HCT116 (cell line): ENCODE measurements around the gene ZFP36L2.

Source experiments
- EZH2 ChIP-seq: fragments of 200-600 bp; sonication (generic); IDR thresholded peaks from 2 replicates; pipeline ENCODE4 v1.6.1; 2017; ENCODE audit warnings: antibody characterized with exemption, mixed run types
- FOSL1 ChIP-seq: IDR thresholded peaks from 2 replicates; pipeline ENCODE4 v1.6.1; 2012; ENCODE audit warnings: low read depth
- POLR2A ChIP-seq: IDR thresholded peaks from 2 replicates; pipeline ENCODE4 v1.7.0; 2011; ENCODE audit warnings: borderline replicate concordance; ENCODE audit not compliant: insufficient read depth, insufficient read length; ENCODE audit errors: extremely low read depth
- TF ChIP-seq, protein P1 (sequence below): IDR thresholded peaks from 2 replicates; pipeline ENCODE4 v1.6.1; 2012; ENCODE audit warnings: low read depth
- TF ChIP-seq, protein P2 (sequence below), 3 experiments: fragments of 200-600 bp in 1 of 3; sonication (generic) in 1 of 3; IDR thresholded peaks in 2 of 3; conservative IDR thresholded peaks in 1 of 3; 2 replicates each; pipeline ENCODE4 v1.5.1; 2012 to 2017; ENCODE audit warnings: low read depth in 2 of 3, low read length in 2 of 3, antibody characterized with exemption in 1 of 3, borderline replicate concordance in 1 of 3, control low read depth in 1 of 3, mild to moderate bottlenecking in 1 of 3, mixed read lengths in 1 of 3, mixed run types in 1 of 3, moderate library complexity in 1 of 3; ENCODE audit not compliant: insufficient read depth in 1 of 3

DNA sequence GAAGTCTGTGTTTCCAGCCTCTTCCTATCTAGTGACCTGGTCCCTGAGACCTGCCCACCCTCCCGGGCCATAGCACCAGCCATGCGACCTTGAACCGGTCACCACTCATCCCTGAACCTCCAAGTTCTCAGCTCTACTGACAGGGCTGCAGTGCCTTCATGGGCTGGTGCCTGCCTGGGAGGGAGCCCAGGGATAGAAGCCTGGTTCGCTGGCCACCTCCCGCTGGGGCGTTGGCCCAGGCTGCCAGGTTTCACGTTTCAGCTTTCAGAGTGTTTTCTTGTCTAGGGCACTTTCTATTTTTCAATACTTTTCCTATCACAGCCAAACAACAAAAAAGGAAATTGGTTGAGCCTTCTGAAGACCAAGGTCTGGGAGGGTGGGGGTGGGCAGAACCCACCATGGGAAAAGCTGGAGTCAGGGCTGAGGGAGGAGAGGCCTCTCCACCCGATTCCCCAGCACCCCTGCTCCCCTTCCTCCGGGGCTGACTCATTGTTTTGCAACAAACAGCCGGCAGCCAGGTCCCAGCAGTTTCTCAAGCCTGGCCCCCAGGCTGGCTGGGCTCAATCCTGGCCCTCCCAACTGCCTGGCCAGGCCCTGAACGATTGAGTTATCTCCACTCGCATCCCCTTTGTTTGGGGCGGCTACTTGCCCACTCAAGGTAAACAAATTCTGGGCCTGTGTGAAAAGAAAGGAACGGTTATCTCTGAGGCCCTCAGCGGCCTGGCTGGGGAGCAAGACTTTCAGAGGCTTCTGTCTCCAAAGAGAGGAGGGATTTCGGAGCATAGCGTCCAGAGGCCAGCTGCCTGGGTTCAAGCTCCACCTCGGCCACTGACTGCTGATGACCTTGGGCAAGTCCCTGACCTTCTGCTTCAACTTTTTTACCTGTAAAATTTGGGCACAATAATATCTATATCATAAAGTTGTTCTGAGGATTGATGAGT lies 47.5 kb downstream of the ZFP36L2 start:
- TF ChIP-seq, protein P1, sequence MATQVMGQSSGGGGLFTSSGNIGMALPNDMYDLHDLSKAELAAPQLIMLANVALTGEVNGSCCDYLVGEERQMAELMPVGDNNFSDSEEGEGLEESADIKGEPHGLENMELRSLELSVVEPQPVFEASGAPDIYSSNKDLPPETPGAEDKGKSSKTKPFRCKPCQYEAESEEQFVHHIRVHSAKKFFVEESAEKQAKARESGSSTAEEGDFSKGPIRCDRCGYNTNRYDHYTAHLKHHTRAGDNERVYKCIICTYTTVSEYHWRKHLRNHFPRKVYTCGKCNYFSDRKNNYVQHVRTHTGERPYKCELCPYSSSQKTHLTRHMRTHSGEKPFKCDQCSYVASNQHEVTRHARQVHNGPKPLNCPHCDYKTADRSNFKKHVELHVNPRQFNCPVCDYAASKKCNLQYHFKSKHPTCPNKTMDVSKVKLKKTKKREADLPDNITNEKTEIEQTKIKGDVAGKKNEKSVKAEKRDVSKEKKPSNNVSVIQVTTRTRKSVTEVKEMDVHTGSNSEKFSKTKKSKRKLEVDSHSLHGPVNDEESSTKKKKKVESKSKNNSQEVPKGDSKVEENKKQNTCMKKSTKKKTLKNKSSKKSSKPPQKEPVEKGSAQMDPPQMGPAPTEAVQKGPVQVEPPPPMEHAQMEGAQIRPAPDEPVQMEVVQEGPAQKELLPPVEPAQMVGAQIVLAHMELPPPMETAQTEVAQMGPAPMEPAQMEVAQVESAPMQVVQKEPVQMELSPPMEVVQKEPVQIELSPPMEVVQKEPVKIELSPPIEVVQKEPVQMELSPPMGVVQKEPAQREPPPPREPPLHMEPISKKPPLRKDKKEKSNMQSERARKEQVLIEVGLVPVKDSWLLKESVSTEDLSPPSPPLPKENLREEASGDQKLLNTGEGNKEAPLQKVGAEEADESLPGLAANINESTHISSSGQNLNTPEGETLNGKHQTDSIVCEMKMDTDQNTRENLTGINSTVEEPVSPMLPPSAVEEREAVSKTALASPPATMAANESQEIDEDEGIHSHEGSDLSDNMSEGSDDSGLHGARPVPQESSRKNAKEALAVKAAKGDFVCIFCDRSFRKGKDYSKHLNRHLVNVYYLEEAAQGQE = no peak
- TF ChIP-seq, protein P2, sequence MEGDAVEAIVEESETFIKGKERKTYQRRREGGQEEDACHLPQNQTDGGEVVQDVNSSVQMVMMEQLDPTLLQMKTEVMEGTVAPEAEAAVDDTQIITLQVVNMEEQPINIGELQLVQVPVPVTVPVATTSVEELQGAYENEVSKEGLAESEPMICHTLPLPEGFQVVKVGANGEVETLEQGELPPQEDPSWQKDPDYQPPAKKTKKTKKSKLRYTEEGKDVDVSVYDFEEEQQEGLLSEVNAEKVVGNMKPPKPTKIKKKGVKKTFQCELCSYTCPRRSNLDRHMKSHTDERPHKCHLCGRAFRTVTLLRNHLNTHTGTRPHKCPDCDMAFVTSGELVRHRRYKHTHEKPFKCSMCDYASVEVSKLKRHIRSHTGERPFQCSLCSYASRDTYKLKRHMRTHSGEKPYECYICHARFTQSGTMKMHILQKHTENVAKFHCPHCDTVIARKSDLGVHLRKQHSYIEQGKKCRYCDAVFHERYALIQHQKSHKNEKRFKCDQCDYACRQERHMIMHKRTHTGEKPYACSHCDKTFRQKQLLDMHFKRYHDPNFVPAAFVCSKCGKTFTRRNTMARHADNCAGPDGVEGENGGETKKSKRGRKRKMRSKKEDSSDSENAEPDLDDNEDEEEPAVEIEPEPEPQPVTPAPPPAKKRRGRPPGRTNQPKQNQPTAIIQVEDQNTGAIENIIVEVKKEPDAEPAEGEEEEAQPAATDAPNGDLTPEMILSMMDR (IDR thresholded peaks at IDR 0.05 in 2 of 3, conservative IDR thresholded peaks at IDR 0.05 in 1 of 3; ENCODE audit: borderline replicate concordance in 1 of 3, insufficient read depth in 1 of 3, low read depth in 2 of 3, low read length in 2 of 3) = no peak
- TF ChIP-seq POLR2A (no peak), EZH2 (no peak), FOSL1 (no peak)
